ENCODE data around the gene ST6GAL1.

DNA sequence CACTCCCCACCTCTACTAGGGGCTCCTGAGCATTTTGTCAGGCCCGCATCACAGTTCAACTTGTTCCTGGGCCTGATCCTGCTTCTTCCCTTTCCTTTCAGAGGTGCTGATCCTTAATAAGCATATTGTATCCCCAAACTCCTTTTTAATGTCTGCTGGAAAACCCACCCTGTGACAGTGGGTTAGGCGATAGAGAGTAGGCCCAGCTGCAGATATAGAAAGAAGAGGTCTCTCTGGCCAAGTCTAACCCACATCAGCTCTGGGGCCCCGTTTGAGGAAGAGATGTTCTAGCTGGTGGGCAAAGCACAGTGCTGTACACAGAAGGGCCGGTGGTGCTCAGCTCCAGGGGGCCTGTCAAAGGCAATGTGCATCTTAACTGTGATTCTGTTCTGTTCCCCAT, 34.3 kb upstream of the ST6GAL1 start:
- TF ChIP-seq, protein P1, sequence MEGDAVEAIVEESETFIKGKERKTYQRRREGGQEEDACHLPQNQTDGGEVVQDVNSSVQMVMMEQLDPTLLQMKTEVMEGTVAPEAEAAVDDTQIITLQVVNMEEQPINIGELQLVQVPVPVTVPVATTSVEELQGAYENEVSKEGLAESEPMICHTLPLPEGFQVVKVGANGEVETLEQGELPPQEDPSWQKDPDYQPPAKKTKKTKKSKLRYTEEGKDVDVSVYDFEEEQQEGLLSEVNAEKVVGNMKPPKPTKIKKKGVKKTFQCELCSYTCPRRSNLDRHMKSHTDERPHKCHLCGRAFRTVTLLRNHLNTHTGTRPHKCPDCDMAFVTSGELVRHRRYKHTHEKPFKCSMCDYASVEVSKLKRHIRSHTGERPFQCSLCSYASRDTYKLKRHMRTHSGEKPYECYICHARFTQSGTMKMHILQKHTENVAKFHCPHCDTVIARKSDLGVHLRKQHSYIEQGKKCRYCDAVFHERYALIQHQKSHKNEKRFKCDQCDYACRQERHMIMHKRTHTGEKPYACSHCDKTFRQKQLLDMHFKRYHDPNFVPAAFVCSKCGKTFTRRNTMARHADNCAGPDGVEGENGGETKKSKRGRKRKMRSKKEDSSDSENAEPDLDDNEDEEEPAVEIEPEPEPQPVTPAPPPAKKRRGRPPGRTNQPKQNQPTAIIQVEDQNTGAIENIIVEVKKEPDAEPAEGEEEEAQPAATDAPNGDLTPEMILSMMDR (IDR thresholded peaks at IDR 0.05), result no peak
- TF ChIP-seq POLR2A (IDR thresholded peaks at IDR 0.05) (no peak), EP300 (IDR thresholded peaks at IDR 0.05) (no peak), POLR2AphosphoS5 (IDR thresholded peaks at IDR 0.05) (no peak)

All from upper lobe of left lung (tissue), 4 donors.